ENCODE measurements around the gene CTNNBIP1.
A peak's percentile ranks its signal among the peaks of the same experiment; 100 is the strongest.

Gene CTNNBIP1

GRCh38 chr1:9877962-9878361 lies 32.1 kb downstream of the CTNNBIP1 start:
- no peak for DNase-seq (ENCODE audit: low spot score)

- DNase-seq (ENCODE audit: low spot score), result peak; percentile 80
These were observed 34.5 kb downstream of the CTNNBIP1 start for GRCh38 chr1:9875636-9876000.

DNA sequence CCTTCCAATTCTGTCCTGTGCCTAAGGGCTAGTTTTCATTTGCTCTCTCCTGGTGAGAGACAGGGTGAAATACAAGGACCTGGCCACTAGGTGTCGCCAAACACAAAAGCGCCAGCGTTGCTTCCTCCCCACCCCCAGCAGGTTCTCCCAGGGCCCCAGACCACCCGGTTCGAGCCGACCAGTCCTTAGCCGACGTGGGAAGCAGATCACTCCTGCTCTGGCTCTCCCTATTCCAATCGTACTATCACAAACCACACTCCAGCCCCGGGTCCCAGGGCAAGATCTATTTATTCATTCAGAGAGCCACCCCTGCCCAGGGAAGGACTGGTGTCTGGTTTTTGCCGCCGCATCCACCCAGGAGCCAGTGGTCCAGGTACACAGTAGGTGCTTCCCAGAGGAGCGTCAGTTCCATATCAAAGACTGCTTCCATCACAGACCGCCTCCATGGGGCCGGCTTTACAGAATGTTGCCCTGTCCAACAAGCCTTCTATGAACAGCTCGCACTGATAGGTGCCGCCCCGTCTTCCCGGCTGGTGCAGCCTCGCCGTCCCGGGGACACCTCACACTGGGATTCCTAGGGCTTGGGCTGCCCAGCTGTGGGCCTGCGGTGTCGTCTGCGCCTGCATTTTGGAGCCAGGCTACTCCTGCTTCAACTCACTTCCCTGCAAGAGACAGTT lies 35.0 kb downstream of the CTNNBIP1 start:
- peak; percentile 93 for DNase-seq (ENCODE audit: low spot score)

GRCh38 chr1:9874412-9874811 lies 35.7 kb downstream of the CTNNBIP1 start:
- DNase-seq (ENCODE audit: low spot score), result no peak

GRCh38 chr1:9873992-9874391 lies 36.1 kb downstream of the CTNNBIP1 start:
- peak; percentile 68 for DNase-seq (ENCODE audit: low spot score)

DNA sequence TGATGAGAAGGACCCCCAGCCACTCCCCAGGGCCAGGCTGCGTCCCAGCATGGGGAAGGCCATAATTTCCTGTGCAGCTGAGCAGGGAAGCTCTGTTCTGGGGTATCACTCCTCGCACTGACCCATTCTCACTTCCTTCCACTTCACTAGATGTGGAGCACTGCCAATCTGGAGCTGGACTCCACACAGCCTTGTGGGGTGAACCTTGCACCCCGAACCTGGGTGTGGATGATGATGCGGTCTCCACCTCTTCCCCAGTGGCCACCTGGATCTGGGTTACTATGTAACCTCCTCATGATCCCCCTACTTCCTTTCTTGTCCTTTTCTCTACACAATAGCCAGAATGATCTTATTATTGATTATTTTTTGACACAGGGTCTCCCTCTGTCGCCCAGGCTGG lies 36.7 kb downstream of the CTNNBIP1 start:
- DNase-seq (ENCODE audit: low spot score), result no peak

GRCh38 chr1:9872430-9873165 lies 37.5 kb downstream of the CTNNBIP1 start:
- DNase-seq (ENCODE audit: low spot score), result peak; percentile 73

- DNase-seq (ENCODE audit: low spot score), result no peak
These were observed 38.2 kb downstream of the CTNNBIP1 start for GRCh38 chr1:9871707-9872425.

- no peak for DNase-seq (ENCODE audit: low spot score)
These were observed 39.0 kb downstream of the CTNNBIP1 start for GRCh38 chr1:9871021-9871420.

GRCh38 chr1:9870572-9870971 lies 39.5 kb downstream of the CTNNBIP1 start:
- no peak for DNase-seq (ENCODE audit: low spot score)

DNA sequence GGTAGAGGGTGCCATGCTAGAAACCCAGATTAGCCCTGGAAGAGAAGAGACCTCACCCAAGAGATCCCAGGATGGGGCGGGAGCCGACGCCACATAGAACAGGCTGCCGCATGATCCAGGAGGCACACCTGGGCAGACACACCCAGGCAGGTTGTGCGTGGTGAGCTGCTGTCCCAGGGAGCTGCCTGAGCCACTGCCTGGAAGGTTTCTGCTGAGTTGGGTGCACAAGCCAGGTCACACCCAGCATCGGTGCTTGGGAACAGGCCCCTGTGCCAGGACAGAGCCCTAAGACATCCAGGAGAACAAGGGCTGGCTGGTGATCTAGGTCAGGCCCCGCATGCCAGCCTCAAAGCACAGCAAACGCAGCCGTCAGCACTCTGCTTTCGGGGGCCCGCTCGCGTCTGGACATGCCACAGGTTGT lies 40.2 kb downstream of the CTNNBIP1 start:
- no peak for DNase-seq (ENCODE audit: low spot score)

DNA sequence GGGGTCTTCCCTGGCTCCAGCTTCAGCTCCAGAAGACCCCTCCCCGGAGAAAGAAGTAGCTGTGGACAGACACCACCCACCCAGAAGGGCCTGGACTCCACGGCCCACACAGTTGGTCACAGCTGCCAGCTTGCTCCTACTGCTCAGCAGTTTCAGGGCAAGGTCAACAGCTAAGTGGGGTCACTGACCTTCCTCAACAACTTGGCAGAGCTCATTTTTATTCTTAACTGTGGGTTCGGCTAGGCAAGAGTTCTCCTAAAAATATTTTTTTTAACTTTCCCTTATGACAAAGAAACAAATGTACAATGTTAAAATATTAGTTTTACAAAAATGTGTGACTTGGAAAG lies 41.9 kb downstream of the CTNNBIP1 start:
- no peak for DNase-seq (ENCODE audit: low spot score)

- peak; percentile 86 for DNase-seq (ENCODE audit: low spot score)
These were observed 42.4 kb downstream of the CTNNBIP1 start for GRCh38 chr1:9867408-9868243.

- DNase-seq (ENCODE audit: low spot score), result peak; percentile 70
These were observed 43.2 kb downstream of the CTNNBIP1 start for GRCh38 chr1:9866836-9867235.

GRCh38 chr1:9865724-9866123 lies 44.3 kb downstream of the CTNNBIP1 start:
- DNase-seq (ENCODE audit: low spot score), result no peak

GRCh38 chr1:9863371-9863770 lies 46.7 kb downstream of the CTNNBIP1 start:
- DNase-seq (ENCODE audit: low spot score), result no peak

DNA sequence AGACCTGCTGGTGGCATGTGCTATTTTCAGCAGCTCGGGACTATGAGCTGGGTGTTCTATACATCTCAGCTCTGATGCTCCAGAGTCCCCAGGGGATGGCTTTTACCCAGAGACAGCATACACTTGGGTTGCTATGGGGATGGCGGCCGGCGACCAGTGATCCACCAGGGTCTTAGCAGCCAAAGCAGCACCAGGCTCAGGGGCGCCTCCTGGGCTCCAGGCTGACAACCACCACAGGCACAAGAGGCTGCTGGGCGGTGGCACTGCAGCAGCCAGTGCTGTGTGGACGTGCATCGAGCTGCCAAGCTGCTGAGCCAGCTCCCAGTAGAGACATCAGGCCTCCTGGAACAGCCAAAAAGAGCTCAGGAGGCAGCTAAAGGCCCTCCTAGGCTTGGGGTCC lies 48.7 kb downstream of the CTNNBIP1 start:
- DNase-seq (ENCODE audit: low spot score), result no peak

GRCh38 chr1:9860887-9861286 lies 49.2 kb downstream of the CTNNBIP1 start:
- DNase-seq (ENCODE audit: low spot score), result peak; percentile 90

DNA sequence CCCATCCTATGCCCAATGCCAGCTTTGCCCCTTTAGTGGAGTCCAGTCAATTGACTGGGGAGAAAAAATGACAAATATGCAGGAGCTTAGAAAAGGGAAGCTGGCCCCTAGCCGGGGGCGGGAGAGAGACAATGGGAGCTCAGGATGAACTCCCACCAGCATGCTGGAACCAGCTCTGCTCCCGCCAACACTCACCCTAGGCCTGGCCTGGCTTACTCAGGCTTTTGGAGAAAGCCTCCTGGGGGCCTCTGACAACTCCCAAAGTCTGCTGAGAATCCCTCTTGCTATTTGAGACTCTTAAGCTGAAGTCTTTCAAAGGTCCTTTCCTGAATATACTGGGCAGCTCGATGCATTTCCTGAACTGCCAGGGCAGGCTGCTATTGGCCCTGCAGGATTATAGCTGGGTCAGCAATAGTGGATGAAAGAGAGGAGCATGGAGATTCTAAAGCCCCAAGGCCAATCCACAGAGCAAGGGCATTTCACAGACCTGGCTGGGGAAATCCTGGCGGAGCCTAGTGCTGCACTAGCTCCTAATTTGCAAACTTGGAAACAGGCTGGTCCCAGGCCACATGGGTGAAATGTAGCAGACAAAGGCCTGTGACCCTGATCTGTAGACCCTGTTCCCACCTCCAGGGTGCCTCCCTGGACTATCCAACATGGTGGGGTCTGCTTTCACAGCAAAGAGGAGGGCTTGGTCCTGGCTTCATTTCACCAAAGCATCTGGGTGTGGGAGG lies 50.6 kb downstream of the CTNNBIP1 start:
- DNase-seq (ENCODE audit: low spot score), result no peak

DNA sequence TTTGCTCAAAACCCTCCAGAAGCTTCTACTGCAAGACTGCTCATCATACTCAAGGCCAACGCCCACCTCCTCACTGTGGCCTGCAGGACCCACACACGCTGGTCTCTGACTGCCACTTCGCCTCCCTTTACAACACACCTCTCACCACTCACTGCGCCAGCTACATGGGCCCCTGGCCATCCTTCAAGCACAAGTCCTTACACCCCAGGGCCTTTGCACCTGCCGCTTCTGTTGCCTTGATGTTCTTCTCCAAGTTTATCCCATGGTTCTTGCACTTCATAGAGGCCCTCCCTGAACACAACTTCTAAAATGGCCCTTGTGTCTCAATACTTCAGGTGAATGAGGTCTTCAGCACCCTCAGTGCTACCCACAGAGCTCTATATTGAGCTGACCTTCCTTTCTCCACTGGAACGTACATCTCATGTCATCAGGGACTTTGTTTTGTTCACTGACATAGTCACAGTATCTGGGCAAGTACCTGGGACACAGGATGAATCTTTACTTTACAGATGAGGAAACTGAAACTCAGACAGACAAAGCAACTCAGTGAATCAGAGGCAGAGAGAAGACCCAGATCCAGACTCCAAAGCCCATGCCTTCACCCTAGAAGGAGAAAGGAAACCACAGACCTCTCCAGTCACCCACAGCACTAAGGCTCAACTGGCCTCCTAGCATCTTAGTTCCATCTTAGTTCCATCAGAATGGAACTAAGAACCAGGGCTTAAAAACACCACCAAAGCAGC lies 51.6 kb downstream of the CTNNBIP1 start:
- DNase-seq (ENCODE audit: low spot score), result no peak

DNA sequence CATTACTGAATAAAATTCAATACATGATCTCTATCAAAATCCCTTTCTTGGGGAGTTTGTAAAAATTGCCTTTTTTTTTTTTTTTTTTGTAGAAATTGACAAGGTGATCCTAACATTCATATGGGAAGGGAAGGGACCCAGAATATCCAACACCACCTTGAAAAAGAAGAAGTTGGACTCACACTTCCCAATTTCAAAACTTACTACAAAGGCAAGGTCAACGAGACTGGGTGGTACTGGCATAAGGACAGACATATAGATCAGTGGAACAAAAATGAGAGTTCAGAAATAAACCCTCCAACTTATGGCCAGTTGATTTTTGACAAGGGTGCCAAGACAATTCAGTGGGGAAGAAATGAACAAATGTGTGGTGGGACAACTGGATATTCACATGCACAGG lies 54.9 kb downstream of the CTNNBIP1 start:
- DNase-seq (ENCODE audit: low spot score), result no peak

All from cerebellar cortex (tissue), 1 donor.